ENCODE data around the gene SMAD5.

The SMAD5 gene

DNA sequence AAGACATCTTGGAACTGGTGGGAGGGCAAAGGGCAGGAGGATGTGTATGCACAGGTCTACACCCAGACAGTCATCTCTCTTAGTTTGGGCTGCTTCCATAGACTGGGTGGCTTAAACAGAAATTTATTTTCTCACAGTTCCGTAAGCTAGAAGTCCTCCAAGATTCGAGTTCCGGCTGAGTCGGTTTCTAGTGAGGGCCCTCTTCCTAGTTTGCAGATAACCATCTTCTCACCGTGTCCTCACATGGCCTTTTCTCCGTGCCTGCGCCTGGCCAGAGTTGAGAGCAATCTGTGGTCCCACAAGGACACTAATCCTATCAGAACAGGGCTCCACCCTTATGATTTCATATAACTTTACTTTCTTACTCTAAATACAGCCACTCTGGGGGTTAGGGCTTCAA, 56.2 kb downstream of the SMAD5 start:
- no peak overlapping the region for H3K4me3 ChIP-seq (replicated peaks; ENCODE audit: low read depth, low read length)
- no peak for DNase-seq (ENCODE audit: low read depth)
- TF ChIP-seq, protein P1, sequence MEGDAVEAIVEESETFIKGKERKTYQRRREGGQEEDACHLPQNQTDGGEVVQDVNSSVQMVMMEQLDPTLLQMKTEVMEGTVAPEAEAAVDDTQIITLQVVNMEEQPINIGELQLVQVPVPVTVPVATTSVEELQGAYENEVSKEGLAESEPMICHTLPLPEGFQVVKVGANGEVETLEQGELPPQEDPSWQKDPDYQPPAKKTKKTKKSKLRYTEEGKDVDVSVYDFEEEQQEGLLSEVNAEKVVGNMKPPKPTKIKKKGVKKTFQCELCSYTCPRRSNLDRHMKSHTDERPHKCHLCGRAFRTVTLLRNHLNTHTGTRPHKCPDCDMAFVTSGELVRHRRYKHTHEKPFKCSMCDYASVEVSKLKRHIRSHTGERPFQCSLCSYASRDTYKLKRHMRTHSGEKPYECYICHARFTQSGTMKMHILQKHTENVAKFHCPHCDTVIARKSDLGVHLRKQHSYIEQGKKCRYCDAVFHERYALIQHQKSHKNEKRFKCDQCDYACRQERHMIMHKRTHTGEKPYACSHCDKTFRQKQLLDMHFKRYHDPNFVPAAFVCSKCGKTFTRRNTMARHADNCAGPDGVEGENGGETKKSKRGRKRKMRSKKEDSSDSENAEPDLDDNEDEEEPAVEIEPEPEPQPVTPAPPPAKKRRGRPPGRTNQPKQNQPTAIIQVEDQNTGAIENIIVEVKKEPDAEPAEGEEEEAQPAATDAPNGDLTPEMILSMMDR (IDR thresholded peaks at IDR 0.05; ENCODE audit: low read length, missing control alignments): no peak

- no peak for DNase-seq (ENCODE audit: low read depth)
- TF ChIP-seq, protein P1 (IDR thresholded peaks at IDR 0.05; ENCODE audit: low read length, missing control alignments): no peak
- no peak overlapping the region for H3K4me3 ChIP-seq (replicated peaks; ENCODE audit: low read depth, low read length)
Observed at GRCh38 chr5:136190091-136190720, 57.6 kb downstream of the SMAD5 start.

DNA sequence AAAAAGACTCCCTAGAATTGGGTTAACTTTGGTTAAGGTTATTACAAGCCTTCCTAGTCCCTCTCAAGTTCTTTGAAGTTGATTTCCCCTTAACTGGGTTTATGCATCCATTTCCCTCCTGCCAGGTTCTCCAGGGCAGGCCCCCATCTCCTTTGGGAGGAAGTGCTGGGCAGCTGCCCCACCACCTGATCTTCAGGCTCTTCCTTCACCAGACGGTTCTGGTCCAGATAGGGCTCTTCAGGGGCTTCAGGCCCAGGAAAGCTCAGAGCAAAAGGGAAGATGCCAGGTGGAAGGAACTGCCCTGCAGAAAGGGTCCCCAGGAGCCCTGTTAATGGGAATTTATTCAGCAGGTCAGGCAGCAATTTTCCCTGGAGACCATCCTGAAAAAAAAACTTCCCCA, 58.3 kb downstream of the SMAD5 start:
- no peak for DNase-seq (ENCODE audit: low read depth)
- TF ChIP-seq, protein P1 (IDR thresholded peaks at IDR 0.05; ENCODE audit: low read length, missing control alignments): no peak
- no peak overlapping the region for H3K4me3 ChIP-seq (replicated peaks; ENCODE audit: low read depth, low read length)

GRCh38 chr5:136191304-136192014, 58.8 kb downstream of the SMAD5 start:
- DNase-seq (ENCODE audit: low read depth): peak; percentile 41
- H3K4me3 ChIP-seq (replicated peaks; ENCODE audit: low read depth, low read length): peak overlapping the region; percentile 34
- TF ChIP-seq, protein P1 (IDR thresholded peaks at IDR 0.05; ENCODE audit: low read length, missing control alignments): no peak

DNA sequence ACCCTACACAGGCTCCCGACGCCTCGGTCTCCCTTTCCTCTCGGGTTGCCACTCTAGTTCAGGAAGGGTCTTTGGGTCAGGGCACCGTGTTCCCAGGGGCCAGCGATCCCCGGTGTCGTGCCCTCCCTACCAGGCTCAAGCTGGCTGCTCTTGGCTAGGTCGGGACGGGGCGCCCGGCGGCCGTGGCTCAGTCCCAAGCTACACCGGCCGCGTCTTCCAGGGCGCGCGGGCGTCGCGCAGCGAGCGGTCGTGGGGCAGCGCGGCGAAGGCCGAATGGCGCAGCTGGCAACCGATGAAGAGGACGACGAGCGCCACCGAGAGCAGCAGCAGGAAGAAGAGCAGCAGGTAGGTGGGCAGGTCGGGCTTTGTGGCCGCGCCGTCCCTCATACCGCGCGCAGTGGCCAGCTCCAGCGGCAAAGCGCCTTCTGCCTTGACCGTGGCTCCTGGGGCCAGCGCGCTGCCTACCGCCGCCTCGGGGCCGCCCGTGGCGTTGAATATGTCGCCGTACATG, 59.4 kb downstream of the SMAD5 start:
- peak; percentile 11 for DNase-seq (ENCODE audit: low read depth)
- TF ChIP-seq, protein P1 (IDR thresholded peaks at IDR 0.05; ENCODE audit: low read length, missing control alignments): no peak
- H3K4me3 ChIP-seq (replicated peaks; ENCODE audit: low read depth, low read length): peak overlapping the region; percentile 34

DNA sequence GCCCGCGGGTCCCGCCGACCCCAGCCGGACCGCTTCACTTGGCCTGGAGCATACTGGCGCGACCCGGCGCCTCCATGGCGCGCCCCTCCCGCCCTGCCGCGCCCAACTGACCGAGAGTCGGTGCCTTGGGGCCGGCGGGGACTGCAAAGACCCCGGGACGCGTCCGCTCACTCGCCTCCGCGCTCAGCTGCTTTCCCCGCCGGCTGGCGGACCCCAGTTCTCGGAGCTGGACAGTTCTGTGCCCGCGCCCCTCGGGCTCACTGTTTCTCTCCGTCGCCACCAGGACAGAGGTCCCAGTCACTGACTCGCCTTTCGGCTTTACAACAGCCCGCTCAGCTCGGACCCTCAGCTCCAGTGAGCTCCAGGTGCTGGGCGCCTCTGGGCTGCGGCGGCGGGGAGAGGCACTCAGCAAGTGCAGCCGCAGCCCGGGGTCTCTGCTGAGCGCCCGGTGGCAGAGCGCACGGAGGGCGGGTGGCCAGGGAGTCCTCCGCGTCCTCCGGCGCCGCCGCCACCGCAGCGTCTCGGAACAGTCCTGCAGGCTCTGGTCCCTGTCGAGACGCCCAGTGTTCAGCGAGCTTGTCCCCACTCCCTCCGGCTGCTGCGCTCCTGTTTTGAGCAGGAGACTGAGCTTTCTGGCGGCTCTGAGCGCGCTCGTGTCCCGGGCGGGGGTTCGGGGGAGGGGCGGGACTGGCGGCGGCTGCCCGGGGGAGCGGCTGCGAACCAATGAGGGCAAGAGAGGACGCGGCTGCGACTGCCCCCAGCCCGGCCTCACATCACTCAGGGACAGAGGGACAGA, 60.1 kb downstream of the SMAD5 start, which contains the start of gene SMIM32:
SMIM32 (minus strand) TSS at position 637 of the 796 bp plus-strand sequence. CDS start 638 bp downstream, outside the sequence.
- TF ChIP-seq, protein P1 (IDR thresholded peaks at IDR 0.05; ENCODE audit: low read length, missing control alignments): no peak
- H3K4me3 ChIP-seq (replicated peaks; ENCODE audit: low read depth, low read length): peak within 1 kb of the TSS; percentile 34
- peak; percentile 7 for DNase-seq (ENCODE audit: low read depth)
